HepG2 (cell line): ENCODE results near the gene ZSWIM9. TPM values are rescaled to one million over a fixed set of nuclear protein-coding genes. Genes with fewer than 3 reads are reported as not detected.
A peak's percentile ranks its signal among the peaks of the same experiment; 100 is the strongest.

Experiments
- HNRNPH1 ChIP-seq: fragments of 200-400 bp; formaldehyde crosslinking; optimal IDR thresholded peaks from 2 replicates; pipeline ENCODE3; 2017; ENCODE audit warnings: mild to moderate bottlenecking, low read depth, low read length
- MIER3 ChIP-seq: IDR thresholded peaks from 2 replicates; pipeline ENCODE4 v1.6.1; 2016; ENCODE audit warnings: missing compliant biosample characterization, borderline replicate concordance
- NAIF1 ChIP-seq: sonication (generic); formaldehyde crosslinking; IDR thresholded peaks from 2 replicates; pipeline ENCODE4 v1.5.0; 2020; ENCODE audit warnings: mild to moderate bottlenecking, missing genetic modification reagents, borderline replicate concordance
- NFIB ChIP-seq: sonication (generic); formaldehyde crosslinking; IDR thresholded peaks from 2 replicates; pipeline ENCODE4 v1.9.0; 2021; ENCODE audit warnings: missing genetic modification reagents, mild to moderate bottlenecking, borderline replicate concordance
- SIN3A ChIP-seq: IDR thresholded peaks from 2 replicates; pipeline ENCODE4 v1.6.1; 2011; ENCODE audit warnings: low read depth, mild to moderate bottlenecking, control low read depth, low read length, borderline replicate concordance
- ZNF260 ChIP-seq: sonication (generic); formaldehyde crosslinking; IDR thresholded peaks from 2 replicates; pipeline ENCODE4 v1.4.0; 2020; ENCODE audit warnings: missing genetic modification reagents, low read depth, mild to moderate bottlenecking, borderline replicate concordance
- ZNF382 ChIP-seq: sonication (generic); formaldehyde crosslinking; IDR thresholded peaks from 2 replicates; pipeline ENCODE4 v1.5.0; 2020; ENCODE audit warnings: missing genetic modification reagents, mild to moderate bottlenecking, borderline replicate concordance
- ZNF747 ChIP-seq: sonication (generic); formaldehyde crosslinking; IDR thresholded peaks from 2 replicates; pipeline ENCODE4 v1.8.1; 2023; ENCODE audit warnings: missing genetic modification reagents, mild to moderate bottlenecking, borderline replicate concordance
- polyA plus RNA-seq, 8 experiments: library from polyadenylated mRNA; depleted of rRNA in 3 of 8; stranded (reverse) in 7 of 8; unstranded in 1 of 8; fragments of >200 nt; fragmentation: Illumina TruSeq in 4 of 8; extraction: Trizol in 4 of 8; gene quantifications; 2 replicates each; pipeline versions ENCODE4 v1.2.1 to v1.2.3, GENCODE V29; 2011 to 2016; ENCODE audit warnings: low read depth in 4 of 8, missing spikeins in 1 of 8, mixed read lengths in 1 of 8; ENCODE audit not compliant: insufficient read depth in 1 of 8
- total RNA-seq, 5 experiments: library from RNA; depleted of rRNA; stranded (reverse); fragments of >200 nt; fragmentation: Illumina TruSeq; extraction: Trizol; gene quantifications; 2 replicates each; pipeline ENCODE4 v1.2.3, GENCODE V29; 2016; ENCODE audit warnings: low read depth in 1 of 5
- TF ChIP-seq, protein P1 (sequence below): IDR thresholded peaks from 2 replicates; pipeline ENCODE4 v1.6.1; 2016; ENCODE audit warnings: low read depth, control low read depth
- TF ChIP-seq, protein P2 (sequence below): sonication (generic); formaldehyde crosslinking; IDR thresholded peaks from 2 replicates; pipeline ENCODE4 v1.5.1; 2020; ENCODE audit warnings: missing genetic modification reagents, mild to moderate bottlenecking, borderline replicate concordance
- TF ChIP-seq, protein P3 (sequence below): sonication (generic); formaldehyde crosslinking; IDR thresholded peaks from 2 replicates; pipeline ENCODE4 v1.5.0; 2020; ENCODE audit warnings: missing genetic modification reagents, mild to moderate bottlenecking, borderline replicate concordance
- TF ChIP-seq, protein P4 (sequence below): IDR thresholded peaks from 2 replicates; pipeline ENCODE4 v1.6.1; 2016; ENCODE audit warnings: mild to moderate bottlenecking, missing biosample characterization, missing genetic modification reagents
- TF ChIP-seq, protein P5 (sequence below): sonication (generic); formaldehyde crosslinking; IDR thresholded peaks from 2 replicates; pipeline ENCODE4 v1.5.0; 2020; ENCODE audit warnings: mild to moderate bottlenecking, low read depth, missing genetic modification reagents, borderline replicate concordance
- TF ChIP-seq, protein P6 (sequence below): sonication (generic); formaldehyde crosslinking; IDR thresholded peaks from 2 replicates; pipeline ENCODE4 v1.4.0; 2020; ENCODE audit warnings: missing genetic modification reagents
- TF ChIP-seq, protein P7 (sequence below): sonication (generic); formaldehyde crosslinking; IDR thresholded peaks from 2 replicates; pipeline ENCODE4 v1.8.0; 2022; ENCODE audit warnings: missing genetic modification reagents, mild to moderate bottlenecking, borderline replicate concordance

The ZSWIM9 gene
- total and polyA plus RNA-seq, 2 of the 13 experiments (the other 11 are each of a cell fraction or from before 2014, with no cell fraction given) = 0.18 to 1.1 TPM

DNA sequence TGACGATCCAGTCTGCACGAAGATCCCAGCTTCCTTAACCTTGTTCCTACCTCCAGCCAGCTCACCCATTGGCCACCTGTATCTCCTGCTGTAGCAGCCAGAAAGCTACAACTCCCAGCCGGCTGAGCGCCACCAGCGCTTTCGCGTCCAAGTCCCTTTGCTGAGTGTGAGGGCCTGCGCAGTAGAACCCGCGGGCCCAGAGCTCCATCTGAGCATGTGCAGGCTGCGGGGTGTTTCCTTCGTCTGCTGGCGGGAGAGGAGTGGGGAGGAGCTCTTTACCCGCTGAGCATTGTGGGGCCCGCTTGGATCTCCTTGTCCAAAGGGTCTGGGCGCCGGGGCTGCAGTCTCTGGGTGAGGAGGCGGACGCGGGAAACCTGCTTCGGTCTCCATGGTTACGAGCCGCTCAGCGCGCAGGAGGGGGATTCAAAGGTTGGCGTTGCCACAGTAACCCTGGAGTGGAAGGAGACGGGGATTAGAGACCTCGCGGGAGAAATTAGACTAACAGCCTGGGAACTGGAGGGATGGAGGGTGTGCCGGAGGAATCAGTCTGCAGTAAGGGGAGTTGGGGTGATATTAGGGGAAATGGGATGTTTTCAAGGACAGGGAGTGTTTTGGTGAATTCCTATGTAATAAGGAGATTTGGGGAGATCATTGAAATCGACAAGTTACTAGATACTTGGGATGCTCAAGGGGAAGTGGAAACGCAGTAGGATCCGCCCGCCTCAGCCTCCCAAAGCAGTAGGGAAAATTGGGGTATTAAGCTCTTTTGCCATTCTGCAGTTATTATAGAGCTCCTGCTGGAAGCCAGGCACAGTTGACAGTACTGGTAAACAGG, 33.5 kb downstream of the ZSWIM9 start (continued):
- TF ChIP-seq, protein P1, sequence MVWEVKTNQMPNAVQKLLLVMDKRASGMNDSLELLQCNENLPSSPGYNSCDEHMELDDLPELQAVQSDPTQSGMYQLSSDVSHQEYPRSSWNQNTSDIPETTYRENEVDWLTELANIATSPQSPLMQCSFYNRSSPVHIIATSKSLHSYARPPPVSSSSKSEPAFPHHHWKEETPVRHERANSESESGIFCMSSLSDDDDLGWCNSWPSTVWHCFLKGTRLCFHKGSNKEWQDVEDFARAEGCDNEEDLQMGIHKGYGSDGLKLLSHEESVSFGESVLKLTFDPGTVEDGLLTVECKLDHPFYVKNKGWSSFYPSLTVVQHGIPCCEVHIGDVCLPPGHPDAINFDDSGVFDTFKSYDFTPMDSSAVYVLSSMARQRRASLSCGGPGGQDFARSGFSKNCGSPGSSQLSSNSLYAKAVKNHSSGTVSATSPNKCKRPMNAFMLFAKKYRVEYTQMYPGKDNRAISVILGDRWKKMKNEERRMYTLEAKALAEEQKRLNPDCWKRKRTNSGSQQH (CRISPR knock-in tag) = no peak
- TF ChIP-seq, protein P2, sequence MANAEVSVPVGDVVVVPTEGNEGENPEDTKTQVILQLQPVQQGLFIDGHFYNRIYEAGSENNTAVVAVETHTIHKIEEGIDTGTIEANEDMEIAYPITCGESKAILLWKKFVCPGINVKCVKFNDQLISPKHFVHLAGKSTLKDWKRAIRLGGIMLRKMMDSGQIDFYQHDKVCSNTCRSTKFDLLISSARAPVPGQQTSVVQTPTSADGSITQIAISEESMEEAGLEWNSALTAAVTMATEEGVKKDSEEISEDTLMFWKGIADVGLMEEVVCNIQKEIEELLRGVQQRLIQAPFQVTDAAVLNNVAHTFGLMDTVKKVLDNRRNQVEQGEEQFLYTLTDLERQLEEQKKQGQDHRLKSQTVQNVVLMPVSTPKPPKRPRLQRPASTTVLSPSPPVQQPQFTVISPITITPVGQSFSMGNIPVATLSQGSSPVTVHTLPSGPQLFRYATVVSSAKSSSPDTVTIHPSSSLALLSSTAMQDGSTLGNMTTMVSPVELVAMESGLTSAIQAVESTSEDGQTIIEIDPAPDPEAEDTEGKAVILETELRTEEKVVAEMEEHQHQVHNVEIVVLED (CRISPR knock-in tag) = peak; percentile 52; the same call in 1 of the 2 replicates
- TF ChIP-seq ZNF260 (CRISPR knock-in tag) = no peak
- TF ChIP-seq, protein P3, sequence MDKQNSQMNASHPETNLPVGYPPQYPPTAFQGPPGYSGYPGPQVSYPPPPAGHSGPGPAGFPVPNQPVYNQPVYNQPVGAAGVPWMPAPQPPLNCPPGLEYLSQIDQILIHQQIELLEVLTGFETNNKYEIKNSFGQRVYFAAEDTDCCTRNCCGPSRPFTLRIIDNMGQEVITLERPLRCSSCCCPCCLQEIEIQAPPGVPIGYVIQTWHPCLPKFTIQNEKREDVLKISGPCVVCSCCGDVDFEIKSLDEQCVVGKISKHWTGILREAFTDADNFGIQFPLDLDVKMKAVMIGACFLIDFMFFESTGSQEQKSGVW (CRISPR knock-in tag) = no peak
- no peak for TF ChIP-seq NAIF1 (CRISPR knock-in tag)
- TF ChIP-seq, protein P4, sequence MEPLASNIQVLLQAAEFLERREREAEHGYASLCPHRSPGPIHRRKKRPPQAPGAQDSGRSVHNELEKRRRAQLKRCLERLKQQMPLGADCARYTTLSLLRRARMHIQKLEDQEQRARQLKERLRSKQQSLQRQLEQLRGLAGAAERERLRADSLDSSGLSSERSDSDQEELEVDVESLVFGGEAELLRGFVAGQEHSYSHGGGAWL = 0 out of 2 replicates have a peak, but pooled peaks have one; percentile 26
- TF ChIP-seq SIN3A = peak; percentile 85; the same call in 1 of the 2 replicates
- no peak for TF ChIP-seq MIER3 (CRISPR knock-in tag)
- TF ChIP-seq, protein P5, sequence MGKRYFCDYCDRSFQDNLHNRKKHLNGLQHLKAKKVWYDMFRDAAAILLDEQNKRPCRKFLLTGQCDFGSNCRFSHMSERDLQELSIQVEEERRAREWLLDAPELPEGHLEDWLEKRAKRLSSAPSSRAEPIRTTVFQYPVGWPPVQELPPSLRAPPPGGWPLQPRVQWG = no peak
- peak; percentile 42 for TF ChIP-seq HNRNPH1
- no peak for TF ChIP-seq ZNF382 (CRISPR knock-in tag)
- TF ChIP-seq, protein P6, sequence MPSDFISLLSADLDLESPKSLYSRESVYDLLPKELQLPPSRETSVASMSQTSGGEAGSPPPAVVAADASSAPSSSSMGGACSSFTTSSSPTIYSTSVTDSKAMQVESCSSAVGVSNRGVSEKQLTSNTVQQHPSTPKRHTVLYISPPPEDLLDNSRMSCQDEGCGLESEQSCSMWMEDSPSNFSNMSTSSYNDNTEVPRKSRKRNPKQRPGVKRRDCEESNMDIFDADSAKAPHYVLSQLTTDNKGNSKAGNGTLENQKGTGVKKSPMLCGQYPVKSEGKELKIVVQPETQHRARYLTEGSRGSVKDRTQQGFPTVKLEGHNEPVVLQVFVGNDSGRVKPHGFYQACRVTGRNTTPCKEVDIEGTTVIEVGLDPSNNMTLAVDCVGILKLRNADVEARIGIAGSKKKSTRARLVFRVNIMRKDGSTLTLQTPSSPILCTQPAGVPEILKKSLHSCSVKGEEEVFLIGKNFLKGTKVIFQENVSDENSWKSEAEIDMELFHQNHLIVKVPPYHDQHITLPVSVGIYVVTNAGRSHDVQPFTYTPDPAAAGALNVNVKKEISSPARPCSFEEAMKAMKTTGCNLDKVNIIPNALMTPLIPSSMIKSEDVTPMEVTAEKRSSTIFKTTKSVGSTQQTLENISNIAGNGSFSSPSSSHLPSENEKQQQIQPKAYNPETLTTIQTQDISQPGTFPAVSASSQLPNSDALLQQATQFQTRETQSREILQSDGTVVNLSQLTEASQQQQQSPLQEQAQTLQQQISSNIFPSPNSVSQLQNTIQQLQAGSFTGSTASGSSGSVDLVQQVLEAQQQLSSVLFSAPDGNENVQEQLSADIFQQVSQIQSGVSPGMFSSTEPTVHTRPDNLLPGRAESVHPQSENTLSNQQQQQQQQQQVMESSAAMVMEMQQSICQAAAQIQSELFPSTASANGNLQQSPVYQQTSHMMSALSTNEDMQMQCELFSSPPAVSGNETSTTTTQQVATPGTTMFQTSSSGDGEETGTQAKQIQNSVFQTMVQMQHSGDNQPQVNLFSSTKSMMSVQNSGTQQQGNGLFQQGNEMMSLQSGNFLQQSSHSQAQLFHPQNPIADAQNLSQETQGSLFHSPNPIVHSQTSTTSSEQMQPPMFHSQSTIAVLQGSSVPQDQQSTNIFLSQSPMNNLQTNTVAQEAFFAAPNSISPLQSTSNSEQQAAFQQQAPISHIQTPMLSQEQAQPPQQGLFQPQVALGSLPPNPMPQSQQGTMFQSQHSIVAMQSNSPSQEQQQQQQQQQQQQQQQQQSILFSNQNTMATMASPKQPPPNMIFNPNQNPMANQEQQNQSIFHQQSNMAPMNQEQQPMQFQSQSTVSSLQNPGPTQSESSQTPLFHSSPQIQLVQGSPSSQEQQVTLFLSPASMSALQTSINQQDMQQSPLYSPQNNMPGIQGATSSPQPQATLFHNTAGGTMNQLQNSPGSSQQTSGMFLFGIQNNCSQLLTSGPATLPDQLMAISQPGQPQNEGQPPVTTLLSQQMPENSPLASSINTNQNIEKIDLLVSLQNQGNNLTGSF (CRISPR knock-in tag) = no peak
- TF ChIP-seq, protein P7, sequence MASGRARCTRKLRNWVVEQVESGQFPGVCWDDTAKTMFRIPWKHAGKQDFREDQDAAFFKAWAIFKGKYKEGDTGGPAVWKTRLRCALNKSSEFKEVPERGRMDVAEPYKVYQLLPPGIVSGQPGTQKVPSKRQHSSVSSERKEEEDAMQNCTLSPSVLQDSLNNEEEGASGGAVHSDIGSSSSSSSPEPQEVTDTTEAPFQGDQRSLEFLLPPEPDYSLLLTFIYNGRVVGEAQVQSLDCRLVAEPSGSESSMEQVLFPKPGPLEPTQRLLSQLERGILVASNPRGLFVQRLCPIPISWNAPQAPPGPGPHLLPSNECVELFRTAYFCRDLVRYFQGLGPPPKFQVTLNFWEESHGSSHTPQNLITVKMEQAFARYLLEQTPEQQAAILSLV = no peak
- no peak; the same call in 1 of the 2 replicates for TF ChIP-seq ZNF747 (CRISPR knock-in tag)
- no peak for TF ChIP-seq NFIB
